ENCODE data around the gene GSTA1.

DNA sequence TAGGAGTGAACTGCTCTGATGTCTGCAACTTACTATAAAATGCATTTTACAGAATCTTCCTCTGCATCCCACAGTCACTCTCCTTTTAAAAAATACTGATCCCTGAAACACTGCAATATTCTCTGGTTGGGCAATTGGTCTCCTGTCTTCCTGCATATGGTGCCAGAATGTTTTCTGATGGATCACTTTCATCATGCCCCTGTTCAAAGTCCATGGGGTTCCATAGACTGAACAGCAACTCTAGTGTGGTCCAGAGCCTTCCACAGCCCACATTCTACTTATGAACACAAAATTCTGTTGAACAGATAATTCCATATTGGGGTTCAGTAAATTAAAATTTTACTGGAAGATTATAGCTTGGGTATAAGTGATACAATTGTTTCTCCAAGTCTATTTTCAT, 51.3 kb downstream of the GSTA1 start:
- no peak for TF ChIP-seq FIP1L1 (IDR thresholded peaks at IDR 0.05; ENCODE audit: low read depth, low read length, poor library complexity, severe bottlenecking)
- no peak for TF ChIP-seq POLR2AphosphoS5 (IDR thresholded peaks at IDR 0.05; ENCODE audit: control insufficient read depth, insufficient read depth, low read depth, low read length)
- no peak for TF ChIP-seq ZNF184 (CRISPR knock-in tag; IDR thresholded peaks at IDR 0.05)
- TF ChIP-seq EZH2 (IDR thresholded peaks at IDR 0.05; ENCODE audit: borderline replicate concordance, low read depth, low read length), result no peak
- TF ChIP-seq, protein P1, sequence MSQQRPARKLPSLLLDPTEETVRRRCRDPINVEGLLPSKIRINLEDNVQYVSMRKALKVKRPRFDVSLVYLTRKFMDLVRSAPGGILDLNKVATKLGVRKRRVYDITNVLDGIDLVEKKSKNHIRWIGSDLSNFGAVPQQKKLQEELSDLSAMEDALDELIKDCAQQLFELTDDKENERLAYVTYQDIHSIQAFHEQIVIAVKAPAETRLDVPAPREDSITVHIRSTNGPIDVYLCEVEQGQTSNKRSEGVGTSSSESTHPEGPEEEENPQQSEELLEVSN (IDR thresholded peaks at IDR 0.05; ENCODE audit: borderline replicate concordance in 1 of 2, extremely low read depth in 1 of 2, insufficient read depth in 1 of 2, insufficient read length in 1 of 2, low read depth in 1 of 2, low read length in 1 of 2, poor library complexity in 1 of 2, severe bottlenecking in 1 of 2), result no peak
- TF ChIP-seq, protein P2, sequence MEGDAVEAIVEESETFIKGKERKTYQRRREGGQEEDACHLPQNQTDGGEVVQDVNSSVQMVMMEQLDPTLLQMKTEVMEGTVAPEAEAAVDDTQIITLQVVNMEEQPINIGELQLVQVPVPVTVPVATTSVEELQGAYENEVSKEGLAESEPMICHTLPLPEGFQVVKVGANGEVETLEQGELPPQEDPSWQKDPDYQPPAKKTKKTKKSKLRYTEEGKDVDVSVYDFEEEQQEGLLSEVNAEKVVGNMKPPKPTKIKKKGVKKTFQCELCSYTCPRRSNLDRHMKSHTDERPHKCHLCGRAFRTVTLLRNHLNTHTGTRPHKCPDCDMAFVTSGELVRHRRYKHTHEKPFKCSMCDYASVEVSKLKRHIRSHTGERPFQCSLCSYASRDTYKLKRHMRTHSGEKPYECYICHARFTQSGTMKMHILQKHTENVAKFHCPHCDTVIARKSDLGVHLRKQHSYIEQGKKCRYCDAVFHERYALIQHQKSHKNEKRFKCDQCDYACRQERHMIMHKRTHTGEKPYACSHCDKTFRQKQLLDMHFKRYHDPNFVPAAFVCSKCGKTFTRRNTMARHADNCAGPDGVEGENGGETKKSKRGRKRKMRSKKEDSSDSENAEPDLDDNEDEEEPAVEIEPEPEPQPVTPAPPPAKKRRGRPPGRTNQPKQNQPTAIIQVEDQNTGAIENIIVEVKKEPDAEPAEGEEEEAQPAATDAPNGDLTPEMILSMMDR (IDR thresholded peaks at IDR 0.05 in 2 of 3, conservative IDR thresholded peaks at IDR 0.05 in 1 of 3; ENCODE audit: insufficient read depth in 2 of 3, low read depth in 1 of 3, low read length in 3 of 3), result no peak
- TF ChIP-seq TEAD1 (CRISPR knock-in tag; IDR thresholded peaks at IDR 0.05), result no peak
- TF ChIP-seq GATAD2A (IDR thresholded peaks at IDR 0.05), result no peak
- TF ChIP-seq BRCA1 (IDR thresholded peaks at IDR 0.05), result no peak
- no peak for TF ChIP-seq BRCA1 (CRISPR knock-in tag; IDR thresholded peaks at IDR 0.05)

Measured in K562 (cell line).